Loucy (cell line): ENCODE data around the gene AHI1.

Experiments
- CTCF ChIP-seq: fragments of 200-600 bp; sonication (generic); conservative IDR thresholded peaks from 2 replicates; pipeline ENCODE4 v1.5.1; 2014; ENCODE audit warnings: mild to moderate bottlenecking, antibody characterized with exemption, low read length
- EZH2phosphoT487 ChIP-seq: fragments of 200-600 bp; IDR thresholded peaks from 2 replicates; pipeline ENCODE4 v1.6.1; 2018; ENCODE audit warnings: antibody characterized with exemption, mild to moderate bottlenecking, moderate library complexity, borderline replicate concordance

GRCh38 chr6:135256866-135257265 is 240.7 kb downstream of the AHI1 start:
- no peak for TF ChIP-seq CTCF
- TF ChIP-seq EZH2phosphoT487: no peak
